A673 (cell line): ENCODE results near the gene CDK19.

Experiments used
- EZH2 ChIP-seq: fragments of 200-600 bp; sonication (generic); IDR thresholded peaks from 2 replicates; pipeline ENCODE4 v1.6.1; 2017; ENCODE audit warnings: borderline replicate concordance, low read depth, mild to moderate bottlenecking, mixed read lengths, antibody characterized with exemption, low read length; ENCODE audit not compliant: poor library complexity, severe bottlenecking
- TF ChIP-seq, protein P1 (sequence below): fragments of 300-800, 200-600 bp; sonication (generic); conservative IDR thresholded peaks from 2 replicates; pipeline ENCODE4 v1.5.1; 2017; ENCODE audit warnings: low read depth, mild to moderate bottlenecking, antibody characterized with exemption, low read length, moderate library complexity, mixed read lengths

- TF ChIP-seq, protein P1, sequence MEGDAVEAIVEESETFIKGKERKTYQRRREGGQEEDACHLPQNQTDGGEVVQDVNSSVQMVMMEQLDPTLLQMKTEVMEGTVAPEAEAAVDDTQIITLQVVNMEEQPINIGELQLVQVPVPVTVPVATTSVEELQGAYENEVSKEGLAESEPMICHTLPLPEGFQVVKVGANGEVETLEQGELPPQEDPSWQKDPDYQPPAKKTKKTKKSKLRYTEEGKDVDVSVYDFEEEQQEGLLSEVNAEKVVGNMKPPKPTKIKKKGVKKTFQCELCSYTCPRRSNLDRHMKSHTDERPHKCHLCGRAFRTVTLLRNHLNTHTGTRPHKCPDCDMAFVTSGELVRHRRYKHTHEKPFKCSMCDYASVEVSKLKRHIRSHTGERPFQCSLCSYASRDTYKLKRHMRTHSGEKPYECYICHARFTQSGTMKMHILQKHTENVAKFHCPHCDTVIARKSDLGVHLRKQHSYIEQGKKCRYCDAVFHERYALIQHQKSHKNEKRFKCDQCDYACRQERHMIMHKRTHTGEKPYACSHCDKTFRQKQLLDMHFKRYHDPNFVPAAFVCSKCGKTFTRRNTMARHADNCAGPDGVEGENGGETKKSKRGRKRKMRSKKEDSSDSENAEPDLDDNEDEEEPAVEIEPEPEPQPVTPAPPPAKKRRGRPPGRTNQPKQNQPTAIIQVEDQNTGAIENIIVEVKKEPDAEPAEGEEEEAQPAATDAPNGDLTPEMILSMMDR: no peak
- TF ChIP-seq EZH2: no peak
Observed at GRCh38 chr6:110833831-110834230, 18.6 kb upstream of the CDK19 start.
